ENCODE results near the gene PTPRR.
A peak's percentile ranks its signal among the peaks of the same experiment; 100 is the strongest.
"Not testable (repeated sequence)": the region's sequence is repeated elsewhere in the genome, so short reads cannot be mapped to it uniquely, and the experiment has no call there.

Gene PTPRR

DNA sequence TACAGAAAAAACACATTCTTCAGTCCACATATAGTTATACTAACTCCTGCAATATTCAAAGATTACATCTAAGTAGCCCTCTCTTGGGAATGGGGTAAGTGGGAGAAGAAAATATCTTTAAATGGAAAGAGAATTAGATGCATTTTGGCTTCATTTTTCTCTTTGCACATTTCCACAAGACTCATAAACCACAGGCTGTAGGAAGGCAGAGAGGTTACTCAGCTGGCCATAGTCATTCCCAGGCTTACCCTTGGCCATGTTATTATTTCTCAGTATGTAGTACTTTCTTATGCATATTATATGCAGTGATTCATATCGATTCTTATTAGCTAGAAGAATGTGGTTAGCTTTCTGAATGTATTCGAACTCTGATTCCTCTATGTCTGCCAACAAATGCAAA is 92.2 kb downstream of the PTPRR start:
- Histone ChIP-seq H3K36me3 (ENCODE audit: control insufficient read depth, insufficient read depth, low read length) (no peaks in the 10 kb centered on the region), H3K27me3 (ENCODE audit: control insufficient read depth, insufficient read depth, low read length) (no peaks in the 10 kb centered on the region), H3K27ac (ENCODE audit: low read length) (no peak overlapping the region), H3K9me3 (ENCODE audit: control insufficient read depth, insufficient read depth, low read length) (no peaks in the 10 kb centered on the region), H3K4me1 (ENCODE audit: control insufficient read depth, insufficient read depth, low read length) (no peaks in the 10 kb centered on the region), H3K4me3 (ENCODE audit: low read length) (no peak overlapping the region)
- DNase-seq (ENCODE audit: low read depth, low spot score), result no peak
- no CpG with 5 or more reads among the region's 2 CpGs for WGBS (ENCODE audit: insufficient coverage, insufficient read length)

DNA sequence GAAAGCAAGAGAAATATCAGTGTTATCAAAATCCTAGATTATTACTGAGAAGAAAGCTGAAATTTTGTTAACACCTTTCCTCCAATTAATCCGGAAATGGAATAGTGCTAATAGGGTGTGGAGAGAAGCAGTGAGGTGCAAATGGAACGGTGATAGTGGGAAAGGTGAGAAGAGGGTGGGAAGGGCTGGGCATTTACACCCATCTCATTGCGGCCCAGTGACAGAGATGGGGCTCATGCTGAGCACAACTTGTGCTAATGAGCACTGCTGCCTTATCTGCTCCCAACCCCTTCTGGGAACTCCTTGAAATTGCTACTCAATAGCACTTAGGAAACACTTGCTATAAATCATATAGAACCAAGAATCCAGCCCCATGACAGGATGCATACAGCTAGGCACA is 94.4 kb downstream of the PTPRR start:
- no peaks in the 10 kb centered on the region for H3K9me3 ChIP-seq (ENCODE audit: control insufficient read depth, insufficient read depth, low read length)
- H3K36me3 ChIP-seq (ENCODE audit: control insufficient read depth, insufficient read depth, low read length), result no peaks in the 10 kb centered on the region
- H3K4me1 ChIP-seq (ENCODE audit: control insufficient read depth, insufficient read depth, low read length), result no peaks in the 10 kb centered on the region
- no peaks in the 10 kb centered on the region for H3K27me3 ChIP-seq (ENCODE audit: control insufficient read depth, insufficient read depth, low read length)
- H3K4me3 ChIP-seq (ENCODE audit: low read length), result no peak overlapping the region
- H3K27ac ChIP-seq (ENCODE audit: low read length), result no peak overlapping the region
- 100% methylated on average over 1 of the region's 3 CpGs for WGBS (ENCODE audit: insufficient coverage, insufficient read length)
- no peak for DNase-seq (ENCODE audit: low read depth, low spot score)

DNA sequence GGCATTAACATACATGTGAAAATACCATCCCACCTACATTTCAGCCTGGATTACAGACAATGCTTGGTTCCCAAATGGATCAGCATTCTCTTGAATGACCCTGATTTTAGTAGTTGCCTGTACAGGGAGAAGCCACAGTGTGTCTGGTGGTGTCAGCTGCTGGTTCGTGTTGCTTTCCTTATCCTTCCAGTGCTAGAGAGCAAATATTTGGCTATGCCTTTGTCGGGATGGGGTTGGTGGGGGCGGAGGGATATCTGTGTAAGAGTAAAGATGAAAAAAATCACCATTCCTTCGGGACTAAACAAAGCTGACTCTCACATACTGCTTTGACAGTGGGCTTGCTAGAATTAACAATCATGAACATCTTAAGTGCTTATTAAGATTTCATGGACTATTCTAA is 96.0 kb downstream of the PTPRR start:
- DNase-seq (ENCODE audit: low read depth, low spot score), result no peak
- Histone ChIP-seq H3K4me1 (ENCODE audit: control insufficient read depth, insufficient read depth, low read length) (no peaks in the 10 kb centered on the region), H3K27ac (ENCODE audit: low read length) (no peak overlapping the region), H3K9me3 (ENCODE audit: control insufficient read depth, insufficient read depth, low read length) (no peaks in the 10 kb centered on the region), H3K27me3 (ENCODE audit: control insufficient read depth, insufficient read depth, low read length) (no peaks in the 10 kb centered on the region), H3K4me3 (ENCODE audit: low read length) (no peak overlapping the region), H3K36me3 (ENCODE audit: control insufficient read depth, insufficient read depth, low read length) (no peaks in the 10 kb centered on the region)
- WGBS (ENCODE audit: insufficient coverage, insufficient read length), result no CpG with 5 or more reads among the region's 4 CpGs

DNA sequence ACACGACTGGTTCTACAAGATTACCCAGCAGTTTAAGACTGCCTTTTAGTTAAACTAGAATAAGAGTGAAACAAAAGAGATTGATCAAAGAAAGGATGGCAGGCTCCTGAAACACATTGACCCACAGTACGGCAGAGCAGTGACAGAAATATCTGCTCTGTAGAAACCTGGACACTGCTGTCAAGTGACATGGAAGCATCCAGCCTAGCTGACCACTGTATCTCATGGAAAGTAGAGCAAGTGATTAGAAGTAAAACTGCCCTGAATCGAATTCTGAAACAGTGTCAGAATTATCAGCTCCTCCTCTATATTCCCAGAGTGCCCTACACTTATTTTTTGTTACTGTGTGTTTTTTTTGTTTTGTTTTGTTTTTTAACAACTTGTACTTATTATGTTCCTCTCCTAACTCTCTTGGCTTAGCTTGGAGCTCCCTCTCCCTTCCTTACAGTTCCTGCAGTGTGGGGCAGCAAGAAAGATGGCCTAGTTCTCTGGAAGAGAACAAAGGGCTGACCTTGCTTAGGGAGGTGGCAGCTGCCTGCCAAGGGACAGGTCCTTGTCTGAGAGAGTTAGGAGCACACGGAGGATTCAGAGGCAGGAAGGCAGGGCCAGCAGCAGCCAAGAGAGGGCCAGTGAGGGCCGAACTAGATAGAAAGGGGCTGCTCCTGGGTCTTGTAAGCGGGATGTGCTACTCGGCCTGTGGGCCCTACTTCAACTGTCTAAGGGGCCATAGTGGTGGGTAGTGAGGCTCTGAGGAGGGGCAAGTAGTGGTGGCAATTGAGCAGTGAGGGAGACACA is 97.2 kb downstream of the PTPRR start:
- H3K27ac ChIP-seq (ENCODE audit: low read length), result no peak overlapping the region
- H3K4me1 ChIP-seq (ENCODE audit: control insufficient read depth, insufficient read depth, low read length), result no peaks in the 10 kb centered on the region
- no peaks in the 10 kb centered on the region for H3K9me3 ChIP-seq (ENCODE audit: control insufficient read depth, insufficient read depth, low read length)
- no peaks in the 10 kb centered on the region for H3K36me3 ChIP-seq (ENCODE audit: control insufficient read depth, insufficient read depth, low read length)
- no peak overlapping the region for H3K4me3 ChIP-seq (ENCODE audit: low read length)
- no peak for DNase-seq (ENCODE audit: low read depth, low spot score)
- no peaks in the 10 kb centered on the region for H3K27me3 ChIP-seq (ENCODE audit: control insufficient read depth, insufficient read depth, low read length)
- WGBS (ENCODE audit: insufficient coverage, insufficient read length), result no CpG with 5 or more reads among the region's 7 CpGs

DNA sequence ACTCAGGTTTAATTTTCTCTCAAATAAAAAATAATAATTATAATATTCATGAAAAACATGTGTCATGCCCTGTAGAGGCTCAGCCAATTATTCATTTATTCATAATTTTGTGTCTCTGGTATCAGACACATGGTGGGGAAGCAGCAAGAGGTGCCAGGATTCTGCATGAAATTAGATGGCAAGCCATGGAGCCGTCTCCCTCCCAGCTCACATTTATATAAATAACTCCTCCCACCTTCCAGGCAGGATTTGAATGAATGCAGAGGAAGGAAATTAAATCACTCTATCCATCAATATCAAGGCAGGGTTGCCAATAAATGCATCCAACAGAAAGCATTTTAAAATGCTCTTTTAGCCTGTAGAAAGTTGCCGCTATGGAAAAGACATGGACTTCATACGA is 98.1 kb downstream of the PTPRR start:
- Histone ChIP-seq H3K27ac (ENCODE audit: low read length) (no peak overlapping the region), H3K4me3 (ENCODE audit: low read length) (no peak overlapping the region), H3K9me3 (ENCODE audit: control insufficient read depth, insufficient read depth, low read length) (no peaks in the 10 kb centered on the region), H3K27me3 (ENCODE audit: control insufficient read depth, insufficient read depth, low read length) (no peaks in the 10 kb centered on the region), H3K4me1 (ENCODE audit: control insufficient read depth, insufficient read depth, low read length) (no peaks in the 10 kb centered on the region), H3K36me3 (ENCODE audit: control insufficient read depth, insufficient read depth, low read length) (no peaks in the 10 kb centered on the region)
- WGBS (ENCODE audit: insufficient coverage, insufficient read length), result no CpG with 5 or more reads among the region's 3 CpGs
- no peak for DNase-seq (ENCODE audit: low read depth, low spot score)

DNA sequence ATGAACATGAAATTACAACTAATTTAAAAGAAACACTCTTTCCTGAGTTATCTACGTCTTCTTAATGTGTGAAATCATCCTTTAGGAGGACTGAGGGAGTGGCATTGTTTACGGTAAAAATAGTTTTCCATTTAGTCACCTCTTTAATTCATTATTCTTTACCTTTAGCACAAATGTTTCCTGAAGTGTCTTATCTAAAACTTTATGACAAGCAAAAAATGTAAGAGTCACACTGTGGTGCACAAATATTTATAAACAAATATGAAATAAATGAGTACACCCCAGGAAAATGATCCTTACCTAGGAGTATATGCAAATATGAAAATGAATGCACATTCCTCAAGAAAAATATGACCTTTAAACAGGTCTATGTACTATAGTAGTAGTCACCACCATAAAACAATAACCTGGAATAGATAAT is 104.6 kb downstream of the PTPRR start:
- WGBS (ENCODE audit: insufficient coverage, insufficient read length), result no CpG with 5 or more reads among the region's 2 CpGs
- DNase-seq (ENCODE audit: low read depth, low spot score), result no peak
- Histone ChIP-seq H3K36me3 (ENCODE audit: control insufficient read depth, insufficient read depth, low read length) (no peaks in the 10 kb centered on the region), H3K9me3 (ENCODE audit: control insufficient read depth, insufficient read depth, low read length) (no peaks in the 10 kb centered on the region), H3K4me3 (ENCODE audit: low read length) (no peak overlapping the region), H3K27me3 (ENCODE audit: control insufficient read depth, insufficient read depth, low read length) (no peaks in the 10 kb centered on the region), H3K4me1 (ENCODE audit: control insufficient read depth, insufficient read depth, low read length) (peaks cover 1% of the 10 kb centered on the region; the same call in 1 of the 2 replicates), H3K27ac (ENCODE audit: low read length) (no peak overlapping the region)

DNA sequence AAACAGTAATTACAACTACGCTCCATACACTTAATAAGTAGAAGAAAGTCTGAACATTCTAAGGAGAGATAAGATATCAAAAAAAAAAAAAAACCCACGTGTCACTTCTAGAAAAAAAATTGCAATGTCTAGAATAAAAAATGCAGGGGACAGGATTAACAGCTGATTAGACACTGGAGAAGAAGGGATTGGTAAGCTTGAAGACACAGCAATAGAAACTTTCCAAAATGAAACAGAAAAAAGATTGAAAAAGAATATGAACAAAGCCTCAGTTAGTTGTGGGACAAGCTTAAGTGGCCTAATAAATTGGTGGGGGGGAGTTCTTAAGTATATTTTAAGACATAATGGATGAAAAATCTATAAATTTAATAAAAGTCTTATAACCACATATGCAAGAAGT is 105.5 kb downstream of the PTPRR start:
- no peak overlapping the region for H3K4me3 ChIP-seq (ENCODE audit: low read length)
- no peaks in the 10 kb centered on the region for H3K9me3 ChIP-seq (ENCODE audit: control insufficient read depth, insufficient read depth, low read length)
- H3K27me3 ChIP-seq (ENCODE audit: control insufficient read depth, insufficient read depth, low read length), result no peaks in the 10 kb centered on the region
- no peaks in the 10 kb centered on the region for H3K36me3 ChIP-seq (ENCODE audit: control insufficient read depth, insufficient read depth, low read length)
- peaks cover 1% of the 10 kb centered on the region; the same call in 1 of the 2 replicates for H3K4me1 ChIP-seq (ENCODE audit: control insufficient read depth, insufficient read depth, low read length)
- no peak overlapping the region for H3K27ac ChIP-seq (ENCODE audit: low read length)
- DNase-seq (ENCODE audit: low read depth, low spot score), result no peak
- no CpG with 5 or more reads among the region's 2 CpGs for WGBS (ENCODE audit: insufficient coverage, insufficient read length)

DNA sequence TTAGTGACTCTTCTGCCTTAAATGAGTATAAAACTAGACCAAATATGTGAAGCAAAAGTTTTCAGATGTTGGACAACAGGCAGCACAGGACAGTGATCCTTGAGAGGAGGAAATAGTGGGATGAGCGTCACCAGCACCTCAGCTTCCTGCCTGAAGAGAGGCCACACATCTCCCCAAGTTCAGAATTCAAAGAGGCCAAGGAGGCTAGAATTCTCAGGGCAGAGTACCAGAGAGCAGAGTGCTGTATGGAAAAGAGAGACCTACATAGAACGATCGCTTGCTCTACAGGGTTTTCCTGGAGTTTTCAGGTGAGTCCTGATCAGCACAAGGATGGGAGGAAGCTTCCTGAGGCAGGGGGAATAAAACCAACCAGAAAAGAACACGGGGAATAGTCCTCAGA is 107.0 kb downstream of the PTPRR start:
- no peak overlapping the region for H3K4me3 ChIP-seq (ENCODE audit: low read length)
- no peak for DNase-seq (ENCODE audit: low read depth, low spot score)
- no peaks in the 10 kb centered on the region for H3K36me3 ChIP-seq (ENCODE audit: control insufficient read depth, insufficient read depth, low read length)
- H3K9me3 ChIP-seq (ENCODE audit: control insufficient read depth, insufficient read depth, low read length), result no peaks in the 10 kb centered on the region
- no peak overlapping the region for H3K27ac ChIP-seq (ENCODE audit: low read length)
- no peaks in the 10 kb centered on the region for H3K27me3 ChIP-seq (ENCODE audit: control insufficient read depth, insufficient read depth, low read length)
- H3K4me1 ChIP-seq (ENCODE audit: control insufficient read depth, insufficient read depth, low read length), result peaks cover 1% of the 10 kb centered on the region; the same call in 1 of the 2 replicates
- no CpG with 5 or more reads among the region's 4 CpGs for WGBS (ENCODE audit: insufficient coverage, insufficient read length)

DNA sequence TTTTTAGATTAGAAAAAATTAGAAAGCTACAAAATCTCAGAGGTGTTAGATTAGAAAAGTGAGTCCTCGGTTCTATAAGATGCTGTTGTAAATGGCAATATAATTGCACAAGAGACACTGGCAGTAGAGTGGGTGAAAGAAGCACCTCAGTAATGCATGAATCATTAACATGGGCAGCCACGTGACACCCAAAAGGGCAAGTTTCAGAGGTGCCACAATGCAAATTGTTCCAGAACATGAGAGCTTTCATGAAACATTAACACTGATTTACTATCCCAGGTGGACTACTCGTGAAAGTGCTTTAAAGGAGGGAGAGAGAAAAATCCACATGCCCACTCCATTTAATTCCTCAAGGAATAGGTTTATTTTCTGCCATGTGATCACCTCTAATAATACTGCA is 108.4 kb downstream of the PTPRR start:
- DNase-seq (ENCODE audit: low read depth, low spot score), result no peak
- peaks cover 1% of the 10 kb centered on the region; the same call in 1 of the 2 replicates for H3K4me1 ChIP-seq (ENCODE audit: control insufficient read depth, insufficient read depth, low read length)
- no peaks in the 10 kb centered on the region for H3K36me3 ChIP-seq (ENCODE audit: control insufficient read depth, insufficient read depth, low read length)
- no peak overlapping the region for H3K4me3 ChIP-seq (ENCODE audit: low read length)
- H3K27ac ChIP-seq (ENCODE audit: low read length), result no peak overlapping the region
- H3K9me3 ChIP-seq (ENCODE audit: control insufficient read depth, insufficient read depth, low read length), result no peaks in the 10 kb centered on the region
- H3K27me3 ChIP-seq (ENCODE audit: control insufficient read depth, insufficient read depth, low read length), result no peaks in the 10 kb centered on the region
- WGBS (ENCODE audit: insufficient coverage, insufficient read length), result no CpG with 5 or more reads among the region's 3 CpGs

DNA sequence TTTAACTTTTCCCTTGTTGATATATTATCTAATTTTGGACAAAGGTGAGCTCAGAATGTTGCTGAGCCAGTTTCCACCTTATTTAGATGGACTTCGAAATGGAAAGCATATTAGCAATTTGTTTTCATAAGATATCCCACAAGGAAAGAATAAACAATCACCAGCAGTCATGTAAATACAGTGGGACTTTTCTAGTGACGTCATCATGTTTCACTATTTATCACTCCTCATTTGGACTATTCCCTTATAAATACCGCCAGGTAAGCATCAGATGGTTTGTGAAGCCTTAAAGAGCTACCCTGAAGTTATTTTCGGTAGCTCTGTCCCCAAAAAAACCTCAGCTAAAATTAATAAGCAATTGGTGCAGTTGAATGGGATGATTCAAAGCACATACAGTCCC is 110.7 kb downstream of the PTPRR start:
- Histone ChIP-seq H3K36me3 (ENCODE audit: control insufficient read depth, insufficient read depth, low read length) (no peaks in the 10 kb centered on the region), H3K9me3 (ENCODE audit: control insufficient read depth, insufficient read depth, low read length) (no peaks in the 10 kb centered on the region)

DNA sequence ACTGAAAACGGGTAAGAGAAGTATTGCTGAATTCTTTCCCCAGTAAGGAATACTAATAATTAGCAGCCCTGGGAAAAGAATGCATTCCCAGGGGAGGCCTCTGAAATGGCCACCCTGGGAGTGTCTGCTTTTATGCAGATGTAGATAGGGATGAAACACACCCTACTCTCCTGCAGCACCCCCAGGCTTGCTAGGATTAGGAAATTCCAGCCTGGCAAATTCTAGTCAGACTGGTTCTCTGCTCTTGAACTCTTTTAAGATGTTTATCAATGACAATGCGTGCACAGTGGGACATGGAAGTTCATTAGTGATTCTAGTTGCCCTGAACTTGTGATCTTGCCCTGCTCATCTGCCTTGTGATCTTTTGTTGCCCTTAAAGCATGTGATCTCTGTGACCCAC is 112.5 kb downstream of the PTPRR start:
- not testable (repeated sequence) for H3K36me3 ChIP-seq (ENCODE audit: control insufficient read depth, insufficient read depth, low read length); H3K4me1 ChIP-seq (ENCODE audit: control insufficient read depth, insufficient read depth, low read length); H3K27me3 ChIP-seq (ENCODE audit: control insufficient read depth, insufficient read depth, low read length); H3K9me3 ChIP-seq (ENCODE audit: control insufficient read depth, insufficient read depth, low read length); H3K4me3 ChIP-seq (ENCODE audit: low read length); H3K27ac ChIP-seq (ENCODE audit: low read length)
- DNase-seq (ENCODE audit: low read depth, low spot score), result peak; percentile 13
- WGBS (ENCODE audit: insufficient coverage, insufficient read length), result no CpG with 5 or more reads among the region's 2 CpGs

More for the DNA sequence above, 110.7 kb downstream of the PTPRR start:
- WGBS (ENCODE audit: insufficient coverage, insufficient read length), result no CpG with 5 or more reads among the region's 4 CpGs
- H3K27ac ChIP-seq (ENCODE audit: low read length), result no peak overlapping the region
- no peak overlapping the region for H3K4me3 ChIP-seq (ENCODE audit: low read length)
- no peak for DNase-seq (ENCODE audit: low read depth, low spot score)
- no peaks in the 10 kb centered on the region for H3K27me3 ChIP-seq (ENCODE audit: control insufficient read depth, insufficient read depth, low read length)
- H3K4me1 ChIP-seq (ENCODE audit: control insufficient read depth, insufficient read depth, low read length), result peaks cover 1% of the 10 kb centered on the region

Measured in iPS DF 6.9 (cell line).